Astrocyte of the spinal cord (primary cell): Measurements from ENCODE around the gene BAAT.
"Not testable (repeated sequence)": the region's sequence is repeated elsewhere in the genome, so short reads cannot be mapped to it uniquely, and the experiment has no call there.

Experiments used
- DNase-seq: peaks from one replicate; pipeline ENCODE4 v3.0.0; 2011; ENCODE audit warnings: low read depth, low spot score
- H3K4me3 ChIP-seq: 2 replicates; pipeline ENCODE4 v1.5.1; 2011; ENCODE audit warnings: low read depth, mild to moderate bottlenecking, low read length, moderate library complexity
- in situ Hi-C: cut with HindIII; loops from 2 replicates; pipeline ENCODE4 v1.10.0; 2017; ENCODE audit warnings: low sequenced_read_pairs
- TF ChIP-seq, protein P1 (sequence below): IDR thresholded peaks from 2 replicates; pipeline ENCODE4 v1.5.1; 2012; ENCODE audit warnings: low read depth, mild to moderate bottlenecking, low read length, inconsistent platforms

The BAAT gene

DNA sequence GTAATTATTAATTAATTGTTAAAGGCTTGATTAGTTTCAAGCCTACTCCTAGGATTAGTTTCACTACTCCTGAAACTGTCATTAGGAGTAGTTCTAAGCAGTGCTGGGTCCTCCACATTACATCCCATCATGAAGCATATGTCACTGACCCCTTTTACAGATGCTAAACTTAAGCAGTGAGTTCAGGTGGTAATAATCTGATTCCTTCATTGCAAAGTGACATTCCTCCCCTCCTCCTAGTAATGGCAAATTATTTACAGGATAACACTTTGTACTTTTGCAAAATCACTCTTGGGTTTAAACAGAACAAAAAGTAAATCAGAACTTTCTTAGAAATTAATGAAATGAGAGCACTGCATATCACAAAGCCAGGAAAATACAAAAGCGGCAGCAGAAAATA lies 52.4 kb downstream of the BAAT start:
- DNase-seq = no peak
- H3K4me3 ChIP-seq = no peak overlapping the region
- in situ Hi-C loops = no loop called here
- TF ChIP-seq, protein P1, sequence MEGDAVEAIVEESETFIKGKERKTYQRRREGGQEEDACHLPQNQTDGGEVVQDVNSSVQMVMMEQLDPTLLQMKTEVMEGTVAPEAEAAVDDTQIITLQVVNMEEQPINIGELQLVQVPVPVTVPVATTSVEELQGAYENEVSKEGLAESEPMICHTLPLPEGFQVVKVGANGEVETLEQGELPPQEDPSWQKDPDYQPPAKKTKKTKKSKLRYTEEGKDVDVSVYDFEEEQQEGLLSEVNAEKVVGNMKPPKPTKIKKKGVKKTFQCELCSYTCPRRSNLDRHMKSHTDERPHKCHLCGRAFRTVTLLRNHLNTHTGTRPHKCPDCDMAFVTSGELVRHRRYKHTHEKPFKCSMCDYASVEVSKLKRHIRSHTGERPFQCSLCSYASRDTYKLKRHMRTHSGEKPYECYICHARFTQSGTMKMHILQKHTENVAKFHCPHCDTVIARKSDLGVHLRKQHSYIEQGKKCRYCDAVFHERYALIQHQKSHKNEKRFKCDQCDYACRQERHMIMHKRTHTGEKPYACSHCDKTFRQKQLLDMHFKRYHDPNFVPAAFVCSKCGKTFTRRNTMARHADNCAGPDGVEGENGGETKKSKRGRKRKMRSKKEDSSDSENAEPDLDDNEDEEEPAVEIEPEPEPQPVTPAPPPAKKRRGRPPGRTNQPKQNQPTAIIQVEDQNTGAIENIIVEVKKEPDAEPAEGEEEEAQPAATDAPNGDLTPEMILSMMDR = no peak

- DNase-seq, H3K4me3 ChIP-seq, in situ Hi-C loops: not testable (repeated sequence)
These were observed 57.3 kb downstream of the BAAT start for GRCh38 chr9:101327422-101327909.

- H3K4me3 ChIP-seq = no peak overlapping the region
- TF ChIP-seq, protein P1 = no peak
- in situ Hi-C loops = no loop called here
- DNase-seq = no peak
These were observed 58.3 kb downstream of the BAAT start for GRCh38 chr9:101326501-101326900.

DNA sequence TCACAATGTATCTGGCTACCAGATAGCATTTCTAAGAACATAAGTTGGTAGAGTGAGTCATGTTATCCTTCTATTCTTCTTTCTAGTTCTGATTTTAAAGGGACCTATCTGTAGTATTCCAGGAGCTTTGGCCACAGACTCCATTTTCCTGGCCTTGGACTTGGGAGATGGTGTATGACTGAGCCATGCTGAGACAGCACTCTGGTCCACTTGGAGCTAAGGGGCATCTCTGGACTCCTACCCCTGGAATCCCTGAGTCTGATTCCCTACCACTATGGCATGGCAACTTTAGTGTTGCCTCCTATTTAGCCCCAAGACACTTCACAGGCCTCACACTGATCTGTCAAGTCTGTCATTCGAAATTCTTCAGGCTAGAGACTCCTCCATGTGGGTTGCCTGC lies 58.8 kb downstream of the BAAT start:
- H3K4me3 ChIP-seq = no peak overlapping the region
- no peak for DNase-seq
- TF ChIP-seq, protein P1 = no peak
- in situ Hi-C loops = no loop called here

DNA sequence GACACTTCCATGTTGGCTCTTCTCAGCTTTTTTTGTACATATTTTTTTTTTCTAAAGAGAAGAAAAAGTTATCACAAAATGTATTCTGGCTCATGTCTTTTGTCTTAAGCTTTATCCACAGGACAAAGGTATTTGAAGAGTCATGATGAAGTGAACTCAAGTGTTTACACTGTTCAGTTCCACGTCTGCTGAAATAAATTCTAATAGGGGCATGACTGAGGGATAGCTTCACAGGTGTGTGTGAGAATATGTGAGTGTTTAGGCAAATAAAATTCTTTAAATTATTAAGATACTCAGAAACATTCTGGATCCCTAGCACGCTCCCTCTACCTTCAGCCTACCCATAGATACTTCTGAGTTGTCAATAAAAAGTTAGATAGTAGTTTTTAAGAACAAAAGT lies 59.8 kb downstream of the BAAT start:
- TF ChIP-seq, protein P1 = no peak
- no peak overlapping the region for H3K4me3 ChIP-seq
- no peak for DNase-seq
- in situ Hi-C loops = no loop called here

DNA sequence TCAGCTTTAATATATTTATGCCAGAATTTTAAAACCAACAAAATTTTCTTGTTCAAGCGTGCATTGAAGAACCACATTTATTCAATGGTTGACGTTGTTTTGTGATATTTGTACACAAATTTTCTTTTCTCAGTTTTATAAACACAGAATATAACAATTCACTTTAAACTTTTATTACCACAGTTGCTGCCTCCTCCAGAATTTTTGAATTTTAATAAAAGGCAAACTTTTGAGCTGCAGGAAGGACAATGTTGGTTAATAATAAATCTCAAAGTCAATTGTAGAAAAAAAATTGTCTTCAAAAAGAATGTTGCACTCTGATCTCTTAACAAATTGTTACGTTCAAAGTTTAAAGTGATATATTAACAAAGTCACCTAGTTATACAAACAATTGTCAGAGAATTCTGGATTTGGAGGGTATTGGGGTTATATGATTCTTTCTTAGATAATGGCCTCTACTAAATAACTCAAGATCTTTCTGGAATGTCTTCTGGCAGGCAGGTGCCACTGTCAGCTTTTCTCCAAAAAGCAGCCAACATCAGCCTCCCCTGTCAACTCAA lies 60.5 kb downstream of the BAAT start:
- no peak for DNase-seq
- TF ChIP-seq, protein P1 = no peak
- H3K4me3 ChIP-seq = no peak overlapping the region
- in situ Hi-C loops = no loop called here

DNA sequence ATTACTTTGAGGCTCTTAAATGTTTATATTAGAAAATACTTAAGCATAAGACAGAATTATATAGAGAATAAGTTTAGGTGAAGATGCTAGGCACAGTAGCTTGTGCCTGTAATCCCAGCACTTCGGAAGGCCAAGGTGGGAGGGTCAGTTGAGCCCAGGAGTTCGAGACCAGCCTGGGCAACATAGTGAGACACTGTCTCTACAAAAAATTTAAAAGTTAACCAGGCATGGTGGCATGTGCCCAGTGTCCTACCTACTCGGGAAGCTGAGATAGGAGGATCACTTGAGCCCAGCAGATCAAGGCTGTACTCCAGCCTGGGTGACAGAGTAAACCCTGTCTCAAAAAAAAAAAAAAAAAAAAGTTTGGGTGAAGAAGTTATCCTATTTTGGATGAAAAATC lies 61.7 kb downstream of the BAAT start:
- in situ Hi-C loops = no loop called here
- TF ChIP-seq, protein P1 = no peak
- DNase-seq = no peak
- no peak overlapping the region for H3K4me3 ChIP-seq
